Motor neuron (in vitro differentiated cells): ENCODE data around the gene AMFR. TPM values are rescaled to one million over a fixed set of nuclear protein-coding genes. Genes with fewer than 3 reads are reported as not detected.

Experiments
- total RNA-seq, 8 experiments: library from RNA; unstranded; fragments of 300-600 nt; gene quantifications; 2 replicates each; pipeline versions ENCODE4 v1.2.3 to v1.2.4, GENCODE V29; 2022

Gene AMFR
- total RNA-seq, 8 experiments from 2014 or later = 49.1 to 165 (median 60.1) TPM

Other genes with a start within 250 kb of the AMFR start
- 10 to 100 TPM in 5 of 8 experiments, 1 to 10 TPM in 3; 1.5 to 80.7 (median 44.8) TPM for gene GNAO1, start 234.1 kb downstream of the AMFR start, total RNA-seq
- gene NUDT21, start 25.8 kb upstream of the AMFR start, total RNA-seq = 100 to 1,000 TPM in 4 of 8 experiments, 10 to 100 TPM in 4; 32.7 to 149 (median 109) TPM
- gene OGFOD1, start 26.0 kb upstream of the AMFR start, total RNA-seq = 10 to 100 TPM; 20.9 to 59.0 (median 33.8) TPM
- 100 to 1,000 TPM in 1 of 8 experiments, 10 to 100 TPM in 7; 31.8 to 107 (median 45.7) TPM for gene BBS2, start 94.5 kb upstream of the AMFR start, total RNA-seq
- gene MT4, start 139.5 kb upstream of the AMFR start, total RNA-seq = not detected
- gene MT3, start 164.0 kb upstream of the AMFR start, total RNA-seq = 10 to 100 TPM in 2 of 8 experiments, 1 to 10 TPM in 3, not detected in 3; 1.9 to 16.9 (median 8.7) TPM
- 100 to 1,000 TPM in 3 of 8 experiments, 10 to 100 TPM in 2, 1 to 10 TPM in 3; 4.5 to 313 (median 43.5) TPM for gene MT2A, start 183.0 kb upstream of the AMFR start, total RNA-seq
- gene MT1E, start 200.2 kb upstream of the AMFR start, total RNA-seq = 10 to 100 TPM in 3 of 8 experiments, 1 to 10 TPM in 5; 1.1 to 96.8 (median 4.4) TPM
- gene MT1M, start 207.1 kb upstream of the AMFR start, total RNA-seq = 1 to 10 TPM in 1 of 8 experiments, under 1 TPM in 3, not detected in 4; 0.25 to 1.5 (median 0.46) TPM
- 1 to 10 TPM in 1 of 8 experiments, not detected in 7; 3.0 TPM for gene MT1A, start 213.1 kb upstream of the AMFR start, total RNA-seq
- gene MT1B, start 226.3 kb upstream of the AMFR start, total RNA-seq = not detected
- 100 to 1,000 TPM in 1 of 8 experiments, 10 to 100 TPM in 3, 1 to 10 TPM in 3, not detected in 1; 1.8 to 156 (median 11.3) TPM for gene MT1F, start 232.4 kb upstream of the AMFR start, total RNA-seq
- gene MT1G, start 242.5 kb upstream of the AMFR start, total RNA-seq = 100 to 1,000 TPM in 1 of 8 experiments, 1 to 10 TPM in 6, under 1 TPM in 1; 0.54 to 432 (median 3.5) TPM
- 1 to 10 TPM in 1 of 8 experiments, under 1 TPM in 1, not detected in 6; 0.66 to 9.9 TPM for gene MT1H, start 244.3 kb upstream of the AMFR start, total RNA-seq